Measurements from ENCODE around the gene THRB. TPM values are rescaled to one million over a fixed set of nuclear protein-coding genes. Genes with fewer than 3 reads are reported as not detected.
A peak's percentile ranks its signal among the peaks of the same experiment; 100 is the strongest.

The THRB gene
- total and polyA plus RNA-seq, 2 experiments from 2014 or later: 0.49 to 0.57 TPM

- H3K4me1 ChIP-seq (ENCODE audit: low read depth): peaks cover 5% of the 10 kb centered on the region
- no peaks in the 10 kb centered on the region for H3K9me3 ChIP-seq (ENCODE audit: low read depth)
- H3K27me3 ChIP-seq: peaks cover 37% of the 10 kb centered on the region
- no peak overlapping the region for H3K27ac ChIP-seq
- TF ChIP-seq, protein P1, sequence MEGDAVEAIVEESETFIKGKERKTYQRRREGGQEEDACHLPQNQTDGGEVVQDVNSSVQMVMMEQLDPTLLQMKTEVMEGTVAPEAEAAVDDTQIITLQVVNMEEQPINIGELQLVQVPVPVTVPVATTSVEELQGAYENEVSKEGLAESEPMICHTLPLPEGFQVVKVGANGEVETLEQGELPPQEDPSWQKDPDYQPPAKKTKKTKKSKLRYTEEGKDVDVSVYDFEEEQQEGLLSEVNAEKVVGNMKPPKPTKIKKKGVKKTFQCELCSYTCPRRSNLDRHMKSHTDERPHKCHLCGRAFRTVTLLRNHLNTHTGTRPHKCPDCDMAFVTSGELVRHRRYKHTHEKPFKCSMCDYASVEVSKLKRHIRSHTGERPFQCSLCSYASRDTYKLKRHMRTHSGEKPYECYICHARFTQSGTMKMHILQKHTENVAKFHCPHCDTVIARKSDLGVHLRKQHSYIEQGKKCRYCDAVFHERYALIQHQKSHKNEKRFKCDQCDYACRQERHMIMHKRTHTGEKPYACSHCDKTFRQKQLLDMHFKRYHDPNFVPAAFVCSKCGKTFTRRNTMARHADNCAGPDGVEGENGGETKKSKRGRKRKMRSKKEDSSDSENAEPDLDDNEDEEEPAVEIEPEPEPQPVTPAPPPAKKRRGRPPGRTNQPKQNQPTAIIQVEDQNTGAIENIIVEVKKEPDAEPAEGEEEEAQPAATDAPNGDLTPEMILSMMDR (IDR thresholded peaks at IDR 0.05; ENCODE audit: low read depth, low read length): no peak
- H3K4me3 ChIP-seq: no peak overlapping the region
- H3K36me3 ChIP-seq: no peaks in the 10 kb centered on the region
- DNase-seq (ENCODE audit: low read depth in 1 of 2, low spot score in 1 of 2): no peak
Observed at GRCh38 chr3:24513463-24513862, 18.8 kb upstream of the THRB start.

- no peaks in the 10 kb centered on the region for H3K36me3 ChIP-seq
- peaks cover 5% of the 10 kb centered on the region for H3K4me1 ChIP-seq (ENCODE audit: low read depth)
- peaks cover 29% of the 10 kb centered on the region for H3K27me3 ChIP-seq
- H3K4me3 ChIP-seq: no peak overlapping the region
- TF ChIP-seq, protein P1 (IDR thresholded peaks at IDR 0.05; ENCODE audit: low read depth, low read length): no peak
- peak in 1 of 2 donors; percentile 23 for DNase-seq (ENCODE audit: low read depth in 1 of 2, low spot score in 1 of 2)
- H3K27ac ChIP-seq: no peak overlapping the region
- H3K9me3 ChIP-seq (ENCODE audit: low read depth): no peaks in the 10 kb centered on the region
Observed at GRCh38 chr3:24512564-24513197, 18.0 kb upstream of the THRB start.

- DNase-seq (ENCODE audit: low read depth in 1 of 2, low spot score in 1 of 2): no peak
- Histone ChIP-seq H3K9me3 (ENCODE audit: low read depth) (no peaks in the 10 kb centered on the region), H3K4me3 (no peak overlapping the region), H3K27me3 (peaks cover 4% of the 10 kb centered on the region), H3K27ac (no peak overlapping the region), H3K36me3 (no peaks in the 10 kb centered on the region), H3K4me1 (ENCODE audit: low read depth) (peaks cover 5% of the 10 kb centered on the region)
- TF ChIP-seq, protein P1 (IDR thresholded peaks at IDR 0.05; ENCODE audit: low read depth, low read length): no peak
Observed at GRCh38 chr3:24510030-24510648, 15.5 kb upstream of the THRB start.

DNA sequence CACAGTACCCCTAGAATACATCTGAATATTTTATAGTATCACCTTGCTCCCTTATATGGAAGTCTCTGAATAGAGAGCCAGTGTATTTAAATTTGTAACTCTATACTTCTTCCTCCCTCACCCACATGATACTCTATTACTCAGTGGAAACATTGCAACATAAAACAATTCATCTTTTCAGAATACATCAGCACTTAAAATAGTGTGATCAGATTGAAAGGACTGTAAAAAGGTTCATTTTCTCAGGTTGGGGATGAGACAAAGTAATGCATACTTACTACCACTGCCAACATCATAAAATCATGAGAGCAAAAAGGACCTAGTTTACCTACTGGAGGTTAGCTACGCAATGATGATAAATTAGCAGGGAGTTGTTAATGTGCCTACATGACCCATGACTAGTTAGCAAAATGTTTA lies 13.8 kb upstream of the THRB start:
- Histone ChIP-seq H3K36me3 (no peaks in the 10 kb centered on the region), H3K4me3 (no peak overlapping the region), H3K27me3 (no peaks in the 10 kb centered on the region), H3K9me3 (ENCODE audit: low read depth) (no peaks in the 10 kb centered on the region), H3K27ac (no peak overlapping the region), H3K4me1 (ENCODE audit: low read depth) (peaks cover 5% of the 10 kb centered on the region)
- DNase-seq (ENCODE audit: low read depth in 1 of 2, low spot score in 1 of 2): peak in 1 of 2 donors; percentile 64
- TF ChIP-seq, protein P1 (IDR thresholded peaks at IDR 0.05; ENCODE audit: low read depth, low read length): no peak

DNA sequence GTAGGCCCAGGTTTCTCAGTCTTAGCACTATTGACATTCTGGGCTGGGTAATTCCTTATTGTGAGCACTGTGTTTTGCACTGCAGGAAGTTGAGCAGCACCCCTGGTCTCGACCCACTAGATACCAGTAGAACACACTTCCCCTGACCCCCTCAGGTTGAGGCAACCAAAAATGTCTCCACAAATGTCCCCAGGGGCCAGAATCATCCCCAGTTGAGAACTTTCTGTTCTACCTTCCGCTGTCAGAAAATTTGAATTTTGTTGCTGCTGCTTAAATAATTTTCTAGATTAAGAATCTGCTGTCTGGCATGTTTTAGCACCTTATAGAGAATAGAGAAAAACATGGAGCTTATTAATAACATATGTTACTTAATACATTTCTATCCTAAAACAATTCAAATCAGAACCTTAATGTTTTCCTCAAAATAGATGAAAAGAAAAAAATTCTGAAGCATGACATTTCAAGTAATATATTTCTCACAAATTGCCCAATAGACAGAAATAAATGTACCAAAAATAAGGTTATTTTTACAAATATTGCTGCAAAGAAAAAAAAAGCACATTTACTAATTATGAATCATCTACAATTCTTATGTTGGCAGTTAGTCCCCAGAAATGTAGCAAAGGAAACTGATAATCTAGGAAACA lies 13.2 kb upstream of the THRB start:
- no peak for DNase-seq (ENCODE audit: low read depth in 1 of 2, low spot score in 1 of 2)
- H3K9me3 ChIP-seq (ENCODE audit: low read depth): no peaks in the 10 kb centered on the region
- H3K4me1 ChIP-seq (ENCODE audit: low read depth): peaks cover 2% of the 10 kb centered on the region
- no peaks in the 10 kb centered on the region for H3K27me3 ChIP-seq
- H3K36me3 ChIP-seq: no peaks in the 10 kb centered on the region
- TF ChIP-seq, protein P1 (IDR thresholded peaks at IDR 0.05; ENCODE audit: low read depth, low read length): no peak
- H3K27ac ChIP-seq: no peak overlapping the region
- no peak overlapping the region for H3K4me3 ChIP-seq
